ENCODE measurements around the gene NRAP. TPM values are rescaled to one million over a fixed set of nuclear protein-coding genes. Genes with fewer than 3 reads are reported as not detected.

Gene NRAP
- total RNA-seq, 1 experiment from 2014 or later = 0.13 TPM

- DNase-seq (ENCODE audit: low read depth, low spot score) = no peak
Measured at GRCh38 chr10:113554214-113554613, 109.6 kb downstream of the NRAP start.

GRCh38 chr10:113553149-113553548 lies 110.7 kb downstream of the NRAP start:
- DNase-seq (ENCODE audit: low read depth, low spot score) = no peak
- in situ Hi-C loops (cut with HindIII; ENCODE audit: low pct_unique_long_range_greater_than_20kb, low sequenced_read_pairs) = no loop called here

More at GRCh38 chr10:113554214-113554613, 109.6 kb downstream of the NRAP start:
- in situ Hi-C loops (cut with HindIII; ENCODE audit: low pct_unique_long_range_greater_than_20kb, low sequenced_read_pairs) = no loop called here

- no peak for DNase-seq (ENCODE audit: low read depth, low spot score)
Measured at GRCh38 chr10:113552701-113553100, 111.1 kb downstream of the NRAP start, which contains the start of gene HABP2. Gene HABP2, plus strand, starts transcription at chr10:113553053. Its CDS starts 69 bp downstream, at chr10:113553122.

GRCh38 chr10:113552014-113552413 lies 111.8 kb downstream of the NRAP start:
- in situ Hi-C loops (cut with HindIII; ENCODE audit: low pct_unique_long_range_greater_than_20kb, low sequenced_read_pairs) = no loop called here
- no peak for DNase-seq (ENCODE audit: low read depth, low spot score)

More at GRCh38 chr10:113552701-113553100, 111.1 kb downstream of the NRAP start, which contains the start of gene HABP2:
- in situ Hi-C loops (cut with HindIII; ENCODE audit: low pct_unique_long_range_greater_than_20kb, low sequenced_read_pairs) = no loop called here

GRCh38 chr10:113550365-113550764 lies 113.5 kb downstream of the NRAP start:
- DNase-seq (ENCODE audit: low read depth, low spot score) = no peak
- in situ Hi-C loops (cut with HindIII; ENCODE audit: low pct_unique_long_range_greater_than_20kb, low sequenced_read_pairs) = no loop called here

- no peak for DNase-seq (ENCODE audit: low read depth, low spot score)
- in situ Hi-C loops (cut with HindIII; ENCODE audit: low pct_unique_long_range_greater_than_20kb, low sequenced_read_pairs) = no loop called here
Measured at GRCh38 chr10:113549856-113550255, 114.0 kb downstream of the NRAP start.

- DNase-seq (ENCODE audit: low read depth, low spot score) = no peak
- in situ Hi-C loops (cut with HindIII; ENCODE audit: low pct_unique_long_range_greater_than_20kb, low sequenced_read_pairs) = no loop called here
Measured at GRCh38 chr10:113547426-113547825, 116.4 kb downstream of the NRAP start.

GRCh38 chr10:113544392-113544791 lies 119.4 kb downstream of the NRAP start:
- in situ Hi-C loops (cut with HindIII; ENCODE audit: low pct_unique_long_range_greater_than_20kb, low sequenced_read_pairs) = no loop called here
- DNase-seq (ENCODE audit: low read depth, low spot score) = no peak

- in situ Hi-C loops (cut with HindIII; ENCODE audit: low pct_unique_long_range_greater_than_20kb, low sequenced_read_pairs) = no loop called here
- no peak for DNase-seq (ENCODE audit: low read depth, low spot score)
Measured at GRCh38 chr10:113543107-113543955, 120.5 kb downstream of the NRAP start.

- in situ Hi-C loops (cut with HindIII; ENCODE audit: low pct_unique_long_range_greater_than_20kb, low sequenced_read_pairs) = no loop called here
- no peak for DNase-seq (ENCODE audit: low read depth, low spot score)
Measured at GRCh38 chr10:113541549-113541927, 122.3 kb downstream of the NRAP start.

- no peak for DNase-seq (ENCODE audit: low read depth, low spot score)
- in situ Hi-C loops (cut with HindIII; ENCODE audit: low pct_unique_long_range_greater_than_20kb, low sequenced_read_pairs) = no loop called here
Measured at GRCh38 chr10:113540845-113541548, 122.8 kb downstream of the NRAP start.

GRCh38 chr10:113539789-113540188 lies 124.1 kb downstream of the NRAP start:
- DNase-seq (ENCODE audit: low read depth, low spot score) = no peak
- in situ Hi-C loops (cut with HindIII; ENCODE audit: low pct_unique_long_range_greater_than_20kb, low sequenced_read_pairs) = no loop called here

Other genes starting within 250 kb of the NRAP start
- not detected in 2 replicates for gene HABP2, start 111.0 kb downstream of the NRAP start, total RNA-seq (2014; rRNA removed; shearing (Covaris generic))
- 15.0 and 18.8 TPM in 2 replicates for gene CASP7, start 15.9 kb upstream of the NRAP start, total RNA-seq (2014; rRNA removed; shearing (Covaris generic))
- not detected in 2 replicates for gene PLEKHS1, start 87.6 kb upstream of the NRAP start, total RNA-seq (2014; rRNA removed; shearing (Covaris generic))
- gene DCLRE1A, start 190.0 kb upstream of the NRAP start, total RNA-seq (2014; rRNA removed; shearing (Covaris generic)) = 9.2 and 10.0 TPM in 2 replicates
- gene NHLRC2, start 190.6 kb upstream of the NRAP start, total RNA-seq (2014; rRNA removed; shearing (Covaris generic)) = 10.4 and 12.4 TPM in 2 replicates

Data from SK-MEL-5 (cell line).